ENCODE data around the gene SULT4A1.

The SULT4A1 gene

DNA sequence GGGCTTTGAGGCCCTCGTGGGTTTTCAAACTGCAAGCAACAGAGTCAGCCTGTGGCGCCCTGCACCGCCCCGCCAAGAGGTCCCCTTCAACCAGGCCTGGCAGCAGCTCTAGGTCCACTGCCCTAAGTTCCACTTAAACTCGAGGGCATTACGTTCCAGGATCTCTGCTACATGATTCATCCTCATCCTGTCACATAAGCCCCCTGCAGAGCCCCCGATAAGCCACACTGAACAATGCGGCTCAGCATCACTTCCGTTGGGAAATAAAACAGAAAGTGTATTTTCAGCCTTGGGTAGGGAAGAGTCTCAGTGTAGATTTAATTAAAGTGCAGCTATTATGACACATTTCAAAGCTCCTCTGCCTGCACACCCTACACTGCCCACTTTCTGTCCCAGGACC lies 24.6 kb downstream of the SULT4A1 start:
- DNase-seq: no peak
- peak overlapping the region; percentile 69 for H3K27ac Mint-ChIP-seq
- H3K4me3 Mint-ChIP-seq: no peak overlapping the region
- no peaks in the 10 kb centered on the region for H3K27me3 Mint-ChIP-seq (ENCODE audit: low read depth, poor library complexity)
- peaks cover 15% of the 10 kb centered on the region for H3K4me1 Mint-ChIP-seq
- TF ChIP-seq, protein P1, sequence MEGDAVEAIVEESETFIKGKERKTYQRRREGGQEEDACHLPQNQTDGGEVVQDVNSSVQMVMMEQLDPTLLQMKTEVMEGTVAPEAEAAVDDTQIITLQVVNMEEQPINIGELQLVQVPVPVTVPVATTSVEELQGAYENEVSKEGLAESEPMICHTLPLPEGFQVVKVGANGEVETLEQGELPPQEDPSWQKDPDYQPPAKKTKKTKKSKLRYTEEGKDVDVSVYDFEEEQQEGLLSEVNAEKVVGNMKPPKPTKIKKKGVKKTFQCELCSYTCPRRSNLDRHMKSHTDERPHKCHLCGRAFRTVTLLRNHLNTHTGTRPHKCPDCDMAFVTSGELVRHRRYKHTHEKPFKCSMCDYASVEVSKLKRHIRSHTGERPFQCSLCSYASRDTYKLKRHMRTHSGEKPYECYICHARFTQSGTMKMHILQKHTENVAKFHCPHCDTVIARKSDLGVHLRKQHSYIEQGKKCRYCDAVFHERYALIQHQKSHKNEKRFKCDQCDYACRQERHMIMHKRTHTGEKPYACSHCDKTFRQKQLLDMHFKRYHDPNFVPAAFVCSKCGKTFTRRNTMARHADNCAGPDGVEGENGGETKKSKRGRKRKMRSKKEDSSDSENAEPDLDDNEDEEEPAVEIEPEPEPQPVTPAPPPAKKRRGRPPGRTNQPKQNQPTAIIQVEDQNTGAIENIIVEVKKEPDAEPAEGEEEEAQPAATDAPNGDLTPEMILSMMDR (IDR thresholded peaks at IDR 0.05): no peak
- peaks cover 6% of the 10 kb centered on the region for H3K36me3 Mint-ChIP-seq (ENCODE audit: low read depth)
- no peaks in the 10 kb centered on the region for H3K9me3 Mint-ChIP-seq

DNA sequence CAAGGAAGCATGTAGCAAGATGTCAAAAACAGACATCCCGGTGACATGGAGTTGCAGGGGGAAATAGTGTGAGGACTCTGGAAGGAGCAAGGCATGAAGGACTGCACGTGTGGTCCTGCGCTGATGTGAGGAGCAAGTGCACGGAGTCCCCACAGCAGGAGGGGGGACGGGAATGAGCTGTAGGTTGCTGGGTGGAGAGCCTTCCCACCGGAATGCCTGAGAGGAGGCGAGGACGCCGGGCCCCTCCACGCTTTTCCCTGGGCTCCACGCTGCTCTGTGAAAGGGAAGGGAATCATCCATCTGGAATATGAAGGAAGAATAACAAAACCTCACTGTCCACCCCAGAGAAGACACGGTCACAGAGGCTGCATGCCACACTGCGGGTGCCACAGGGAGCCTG lies 26.6 kb downstream of the SULT4A1 start:
- DNase-seq: no peak
- Mint-ChIP-seq H3K27ac (peak overlapping the region; percentile 98), H3K36me3 (ENCODE audit: low read depth) (peaks cover 6% of the 10 kb centered on the region), H3K9me3 (no peaks in the 10 kb centered on the region), H3K27me3 (ENCODE audit: low read depth, poor library complexity) (no peaks in the 10 kb centered on the region), H3K4me1 (peaks cover 15% of the 10 kb centered on the region), H3K4me3 (no peak overlapping the region)
- TF ChIP-seq, protein P1 (IDR thresholded peaks at IDR 0.05): no peak

DNA sequence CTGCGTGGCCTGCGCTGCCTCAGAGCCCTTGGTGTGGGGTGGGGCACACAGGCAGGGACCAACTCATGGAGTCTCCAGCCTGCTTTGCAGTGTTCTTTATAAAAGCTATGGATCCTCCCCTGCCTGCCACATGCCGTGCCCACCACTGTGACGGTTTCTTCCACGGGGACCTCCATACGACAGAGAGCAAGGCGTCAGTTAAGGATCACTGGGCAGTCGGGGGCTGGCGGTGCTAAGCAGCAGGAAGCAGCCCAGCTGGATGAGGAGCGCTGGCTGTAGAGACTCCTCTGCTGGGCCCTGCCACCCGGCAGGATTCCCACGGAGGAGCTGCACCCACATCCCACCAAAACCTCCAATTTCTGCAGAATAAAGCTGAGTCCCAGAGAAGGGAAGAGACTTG lies 27.1 kb downstream of the SULT4A1 start:
- TF ChIP-seq, protein P1 (IDR thresholded peaks at IDR 0.05): no peak
- Mint-ChIP-seq H3K36me3 (ENCODE audit: low read depth) (peaks cover 6% of the 10 kb centered on the region), H3K9me3 (no peaks in the 10 kb centered on the region), H3K4me3 (no peak overlapping the region), H3K4me1 (peaks cover 18% of the 10 kb centered on the region), H3K27ac (peak overlapping the region; percentile 98), H3K27me3 (ENCODE audit: low read depth, poor library complexity) (no peaks in the 10 kb centered on the region)
- no peak for DNase-seq

DNA sequence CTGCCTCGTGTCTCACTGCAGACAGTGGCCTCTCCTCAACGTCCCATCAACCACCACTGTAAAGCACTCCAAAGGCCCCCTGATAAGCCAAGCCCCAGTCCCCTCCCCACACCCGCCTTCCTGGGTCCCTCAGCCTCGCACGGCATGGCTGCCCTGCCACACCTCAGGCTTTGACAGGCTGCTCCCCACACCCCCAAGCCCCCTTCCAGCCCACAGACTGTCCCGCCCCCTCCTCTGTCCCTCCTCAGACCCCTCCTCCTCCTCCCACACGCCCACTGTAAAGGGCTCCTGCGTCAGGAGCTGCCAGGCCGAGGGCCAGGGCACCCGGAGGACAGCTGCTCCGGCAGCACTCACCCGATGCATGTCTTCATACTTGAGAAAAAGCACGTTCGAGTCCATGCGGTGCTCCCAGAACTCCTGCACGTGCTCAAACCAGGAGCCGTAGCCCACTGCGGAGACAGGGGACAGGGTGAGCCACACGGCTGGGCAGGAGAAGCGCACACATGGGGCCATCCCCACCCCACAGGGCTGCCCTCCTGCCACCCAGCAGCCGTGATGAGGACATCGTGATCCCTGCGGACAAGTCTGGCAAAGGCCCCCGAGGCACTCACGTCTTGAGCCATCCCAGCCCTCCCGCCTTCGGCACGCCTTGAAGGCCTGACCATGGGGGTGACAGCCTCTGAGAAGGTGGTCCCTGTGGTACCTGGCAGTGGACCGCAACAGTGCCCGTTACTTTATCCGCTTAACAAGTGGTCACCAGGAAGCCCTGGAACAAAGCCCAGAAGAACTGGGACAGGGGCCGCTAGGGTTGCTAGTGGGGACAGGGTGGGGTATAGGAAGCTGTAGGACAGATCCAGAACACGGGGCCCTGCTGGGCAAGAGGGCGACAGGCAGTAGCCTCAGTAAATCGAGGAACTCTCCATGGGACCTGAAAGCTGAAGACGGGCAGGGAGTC lies 28.8 kb downstream of the SULT4A1 start:
- Mint-ChIP-seq H3K9me3 (no peaks in the 10 kb centered on the region), H3K4me1 (peaks cover 34% of the 10 kb centered on the region), H3K36me3 (ENCODE audit: low read depth) (peaks cover 6% of the 10 kb centered on the region), H3K27me3 (ENCODE audit: low read depth, poor library complexity) (no peaks in the 10 kb centered on the region), H3K4me3 (no peak overlapping the region), H3K27ac (peak overlapping the region; percentile 92)
- no peak for DNase-seq
- TF ChIP-seq, protein P1 (IDR thresholded peaks at IDR 0.05): no peak

DNA sequence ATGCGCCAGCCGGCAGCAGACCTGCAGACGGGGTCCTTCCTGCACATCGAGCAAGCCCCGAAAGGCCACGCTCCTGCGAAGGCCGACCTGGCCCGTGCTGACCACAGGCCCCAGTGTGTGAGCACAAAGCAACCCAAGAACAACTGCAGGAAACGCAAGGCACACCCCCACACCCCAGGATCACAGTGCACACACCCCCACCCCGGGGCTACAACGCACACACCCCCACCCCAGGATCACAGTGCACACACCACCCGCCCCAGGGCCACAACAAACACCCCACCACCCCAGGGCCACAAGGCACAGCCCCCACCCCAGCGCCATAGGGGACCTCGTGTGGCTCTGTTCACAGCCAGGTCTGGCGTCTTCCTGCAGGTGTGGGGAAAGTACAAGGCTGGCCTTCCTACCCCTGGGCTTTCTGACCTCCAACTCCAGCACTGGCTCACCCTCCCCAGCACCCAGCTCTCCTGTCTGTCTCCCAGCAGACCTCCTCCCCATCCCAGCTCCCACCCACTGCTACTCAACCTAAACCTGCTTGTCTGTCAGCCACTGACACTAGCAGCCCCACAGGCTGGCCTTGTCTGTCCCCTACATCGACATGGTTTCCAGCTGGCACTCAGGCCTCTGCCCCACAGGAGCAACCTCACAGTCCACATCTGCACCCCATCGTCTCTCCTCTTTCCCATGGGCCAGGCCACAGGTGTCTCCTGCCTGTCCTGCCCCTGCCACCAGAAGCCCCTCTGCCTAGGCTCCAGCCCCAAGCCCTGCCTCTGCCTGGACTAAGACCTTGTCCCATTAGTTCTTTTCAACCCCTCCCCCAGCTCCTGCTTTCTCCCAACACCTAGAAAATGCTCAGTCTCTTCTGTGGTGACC lies 29.7 kb downstream of the SULT4A1 start:
- no peak overlapping the region for H3K4me3 Mint-ChIP-seq
- H3K9me3 Mint-ChIP-seq: no peaks in the 10 kb centered on the region
- H3K4me1 Mint-ChIP-seq: peaks cover 43% of the 10 kb centered on the region
- no peaks in the 10 kb centered on the region for H3K27me3 Mint-ChIP-seq (ENCODE audit: low read depth, poor library complexity)
- peaks cover 6% of the 10 kb centered on the region for H3K36me3 Mint-ChIP-seq (ENCODE audit: low read depth)
- TF ChIP-seq, protein P1 (IDR thresholded peaks at IDR 0.05): no peak
- peak overlapping the region; percentile 92 for H3K27ac Mint-ChIP-seq
- DNase-seq: no peak
